K562 (cell line): ENCODE data around the gene SPIN1. TPM values are rescaled to one million over a fixed set of nuclear protein-coding genes. Genes with fewer than 3 reads are reported as not detected.

Experiments
- ATAC-seq: fragments of 200-7000 bp; cut with Tn5 transposase; 3 replicates; pipeline ENCODE4 v1.9.1; 2020; ENCODE audit warnings: moderate library complexity
- BruUV-seq: library from RNA; stranded (reverse); fragments of 400-500 nt; replicated peaks from 2 replicates; lab custom pipeline; 2021; lab: Mats Ljungman, UMichigan
- CTCF ChIA-PET: fragments of 300-600 bp; formaldehyde crosslinking; extraction: SDS; loops from one replicate; lab custom pipeline; 2021; ENCODE audit warnings: low intra/inter-chr PET ratio; lab: Yijun Ruan, JAX
- POLR2A ChIA-PET: fragments of 300-600, 350-650 bp; sonication (Branson Sonifier 250); formaldehyde crosslinking; extraction: SDS; loops from one replicate; lab custom pipeline; 2021; ENCODE audit warnings: antibody characterized with exemption, inconsistent platforms; lab: Yijun Ruan, JAX
- DNase-seq, 4 experiments: peaks; one replicate each; pipeline versions ENCODE4 v3.0.0 to v3.0.0-alpha.2; 2011 to 2018; ENCODE audit warnings: low spot score in 3 of 4, mixed read lengths in 3 of 4; ENCODE audit errors: extremely low read depth in 1 of 4
- FAIRE-seq: peaks from 2 replicates; lab custom pipeline; 2011; peaks lifted over from hg19 to GRCh38; lab: Jason Lieb, UNC
- H2AFZ ChIP-seq: 2 replicates; pipeline ENCODE4 v1.6.0; 2011; ENCODE audit warnings: low read depth, low read length, control low read depth, inconsistent platforms
- H3K27ac ChIP-seq: fragments of 200-600 bp; 3 replicates; pipeline ENCODE4 v1.8.0; 2011; ENCODE audit warnings: low read depth, mild to moderate bottlenecking, control low read depth, inconsistent platforms, low read length, moderate library complexity, mixed read lengths; ENCODE audit errors: extremely low read depth
- H3K27me3 ChIP-seq, 2 experiments: fragments of 300-600 bp in 1 of 2; 2 replicates in 1 of 2; 3 replicates in 1 of 2; pipeline versions ENCODE4 v1.6.0 to v1.8.0; 2011; ENCODE audit warnings: inconsistent platforms in 2 of 2, low read length in 2 of 2, mild to moderate bottlenecking in 1 of 2, mixed read lengths in 1 of 2, moderate library complexity in 1 of 2; ENCODE audit not compliant: control insufficient read depth in 2 of 2, insufficient read depth in 2 of 2
- H3K36me3 ChIP-seq: fragments of 300-600 bp; 3 replicates; pipeline ENCODE4 v1.8.0; 2011; ENCODE audit warnings: mild to moderate bottlenecking, low read length, inconsistent platforms; ENCODE audit not compliant: control insufficient read depth, insufficient read depth
- H3K4me1 ChIP-seq, 2 experiments: fragments of 200-600 bp in 1 of 2; replicated peaks in 1 of 2; 2 replicates in 1 of 2; 3 replicates in 1 of 2; pipeline versions ENCODE4 v1.5.1 to v1.8.0; 2011; ENCODE audit warnings: inconsistent platforms in 2 of 2, low read length in 2 of 2, mild to moderate bottlenecking in 1 of 2, mixed read lengths in 1 of 2, moderate library complexity in 1 of 2; ENCODE audit not compliant: control insufficient read depth in 2 of 2, insufficient read depth in 2 of 2
- H3K4me2 ChIP-seq: 2 replicates; pipeline ENCODE4 v1.6.1; 2011; ENCODE audit warnings: low read length, control low read depth, inconsistent platforms, mixed read lengths; ENCODE audit not compliant: insufficient read depth
- H3K4me3 ChIP-seq: fragments of 200-600 bp; sonication (generic), shearing (Covaris generic); 2 replicates; pipeline ENCODE4 v1.5.1; 2016; ENCODE audit warnings: control low read depth, inconsistent platforms
- H3K79me2 ChIP-seq: fragments of 200-600 bp; 3 replicates; pipeline ENCODE4 v1.8.0; 2011; ENCODE audit warnings: low read length, inconsistent platforms; ENCODE audit not compliant: control insufficient read depth, insufficient read depth
- H3K9ac ChIP-seq, 2 experiments: 2 replicates each; pipeline versions ENCODE4 v1.6.0 to v1.6.1; 2011; ENCODE audit warnings: low read depth in 2 of 2, low read length in 2 of 2, control low read depth in 1 of 2, inconsistent platforms in 1 of 2, mild to moderate bottlenecking in 1 of 2, mixed read lengths in 1 of 2; ENCODE audit not compliant: insufficient read depth in 1 of 2
- H3K9me1 ChIP-seq: one replicate; pipeline ENCODE4 v1.6.0; 2011; ENCODE audit warnings: inconsistent platforms, mild to moderate bottlenecking, low read length, moderate library complexity; ENCODE audit not compliant: control insufficient read depth, insufficient read depth
- H3K9me3 ChIP-seq: replicated peaks from 2 replicates; pipeline ENCODE4 v1.5.1; 2011; ENCODE audit warnings: low read depth, low read length, inconsistent platforms; ENCODE audit not compliant: control insufficient read depth, insufficient read depth
- H4K20me1 ChIP-seq: replicated peaks from 2 replicates; pipeline ENCODE4 v1.6.1; 2011; ENCODE audit warnings: low read length, inconsistent platforms, mixed read lengths; ENCODE audit not compliant: control insufficient read depth, insufficient read depth
- HLTF ChIP-seq: fragments of 450-650 bp; IDR thresholded peaks from 2 replicates; pipeline ENCODE4 v1.6.1; 2016
- HNRNPK ChIP-seq: fragments of 200-400 bp; formaldehyde crosslinking; IDR thresholded peaks from one replicate; pipeline ENCODE4 v1.6.1; 2018; ENCODE audit warnings: mild to moderate bottlenecking, low read depth, low read length; ENCODE audit not compliant: poor library complexity, severe bottlenecking
- ILF3 ChIP-seq: fragments of 450-650 bp; IDR thresholded peaks from 2 replicates; pipeline ENCODE4 v1.6.1; 2018; ENCODE audit warnings: antibody characterized with exemption, mild to moderate bottlenecking, moderate library complexity, borderline replicate concordance
- MAFG ChIP-seq: fragments of 450-650 bp; conservative IDR thresholded peaks from 2 replicates; pipeline ENCODE4 v1.6.1; 2016; ENCODE audit warnings: missing genetic modification characterization, missing compliant biosample characterization
- NCOA4 ChIP-seq: fragments of 450-650 bp; IDR thresholded peaks from 2 replicates; pipeline ENCODE4 v1.6.1; 2018; ENCODE audit warnings: mild to moderate bottlenecking; ENCODE audit not compliant: partially characterized antibody
- NFE2L1 ChIP-seq: fragments of 450-650 bp; IDR thresholded peaks from 2 replicates; pipeline ENCODE4 v1.6.1; 2016; ENCODE audit warnings: missing genetic modification characterization, low read depth, mild to moderate bottlenecking, missing compliant biosample characterization, moderate library complexity, borderline replicate concordance
- PCBP2 ChIP-seq: fragments of 200-400 bp; formaldehyde crosslinking; IDR thresholded peaks from 2 replicates; pipeline ENCODE4 v1.6.1; 2018; ENCODE audit warnings: low read length, low read depth, mild to moderate bottlenecking, moderate library complexity; ENCODE audit not compliant: poor library complexity, severe bottlenecking
- ZKSCAN3 ChIP-seq: fragments of 250-450 bp; sonication (Bioruptor Pico); IDR thresholded peaks from 2 replicates; pipeline ENCODE4 v1.4.0; 2020
- ZNF121 ChIP-seq: sonication (generic); formaldehyde crosslinking; conservative IDR thresholded peaks from 2 replicates; pipeline ENCODE4 v1.8.0; 2022; ENCODE audit warnings: missing genetic modification reagents
- ZNF316 ChIP-seq: fragments of 450-650 bp; IDR thresholded peaks from 2 replicates; pipeline ENCODE4 v1.6.1; 2016
- ZNF507 ChIP-seq: conservative IDR thresholded peaks from 2 replicates; pipeline ENCODE4 v1.6.1; 2017; ENCODE audit warnings: missing genetic modification characterization, missing compliant biosample characterization
- ZNF512 ChIP-seq: IDR thresholded peaks from 2 replicates; pipeline ENCODE4 v1.6.1; 2016; ENCODE audit warnings: missing genetic modification characterization, missing compliant biosample characterization
- ZNF551 ChIP-seq: fragments of 250-450 bp; sonication (Bioruptor Pico); IDR thresholded peaks from 2 replicates; pipeline ENCODE4 v1.5.0; 2021; ENCODE audit warnings: mild to moderate bottlenecking, moderate library complexity
- WGBS: fragments of 100-300 bp; shearing (Covaris generic); methylation state at CpG from one replicate; pipeline ENCODE4 v1.1.6; 2016; ENCODE audit warnings: low coverage, mixed read lengths; ENCODE audit not compliant: insufficient coverage; ENCODE audit errors: missing lambda C conversion rate; 5-methylcytosine and 5-hydroxymethylcytosine counted together
- in situ Hi-C: fragments of 300-500 bp; cut with MboI; formaldehyde crosslinking; loops from 4 replicates; pipeline ENCODE4 v1.15.0; 2018; ENCODE audit warnings: inconsistent platforms, mixed read lengths
- intact Hi-C: fragments of 100-400 bp; cut with micrococcal nuclease; formaldehyde crosslinking; loops from 2 replicates; pipeline ENCODE4 v1.14.2; 2022
- polyA plus RNA-seq, 8 experiments: library from polyadenylated mRNA; depleted of rRNA in 4 of 8; stranded (reverse) in 5 of 8; unstranded in 3 of 8; fragments of >200 nt; fragmentation: Nextera tagmentation in 2 of 8; fragmentation: Illumina TruSeq in 1 of 8; extraction: Ambion mirVana in 2 of 8; extraction: Trizol in 1 of 8; gene quantifications; 2 replicates each; pipeline versions ENCODE4 v1.2.1 to v1.2.3, GENCODE V29; 2011 to 2014; ENCODE audit warnings: inconsistent platforms in 1 of 8, missing spikeins in 1 of 8
- total RNA-seq, 7 experiments: library from RNA; depleted of rRNA in 6 of 7; stranded (reverse); fragments of >200 nt in 6 of 7; fragmentation: Illumina TruSeq in 2 of 7; extraction: Trizol in 2 of 7; gene quantifications; 2 replicates each; pipeline versions ENCODE4 v1.2.1 to v1.2.3, GENCODE V29; 2011 to 2021; ENCODE audit warnings: low replicate concordance in 1 of 7
- TF ChIP-seq, protein P1 (sequence below): fragments of 450-650 bp; formaldehyde crosslinking; conservative IDR thresholded peaks from 2 replicates; pipeline ENCODE4 v1.4.0; 2022; ENCODE audit warnings: mild to moderate bottlenecking, missing genetic modification characterization
- TF ChIP-seq, protein P2 (sequence below): fragments of 200-800 bp; sonication (Bioruptor generic); IDR thresholded peaks from 2 replicates; pipeline ENCODE4 v1.6.1; 2017; ENCODE audit warnings: missing genetic modification characterization, missing compliant biosample characterization

The SPIN1 gene
- total and polyA plus RNA-seq, 9 of the 15 experiments (the other 6 are each of a cell fraction or from before 2014, with no cell fraction given), result 7.4 to 25.7 (median 15.6) TPM

GRCh38 chr9:88502552-88503034 lies 114.3 kb downstream of the SPIN1 start:
- DNase-seq, result no peak
- intact Hi-C loops, result no loop called here
- ATAC-seq, result no peak
- no peak for FAIRE-seq
- no TSS peak for BruUV-seq
- ChIA-PET CTCF (no interaction called here), POLR2A (no interaction called here)
- Histone ChIP-seq H3K4me3 (no peak overlapping the region), H3K27ac (no peak overlapping the region), H3K9me1 (no peaks in the 10 kb centered on the region), H3K27me3 (peaks cover 0 to 36% of the 10 kb centered on the region in 2 experiments; a peak in 4 of 5 replicates), H3K4me2 (no peak overlapping the region), H3K9ac (no peak overlapping the region), H3K9me3 (no peaks in the 10 kb centered on the region), H2AFZ (no peak overlapping the region), H3K79me2 (no peaks in the 10 kb centered on the region), H4K20me1 (no peaks in the 10 kb centered on the region), H3K4me1 (no peaks in the 10 kb centered on the region), H3K36me3 (no peaks in the 10 kb centered on the region)
- WGBS, result 0% methylated on average over 6 of the region's 12 CpGs
- in situ Hi-C loops, result no loop called here
- no peak for TF ChIP-seq PCBP2
- TF ChIP-seq NFE2L1 (tag), result no peak
- TF ChIP-seq ZNF507 (tag), result no peak
- no peak for TF ChIP-seq ZNF316
- TF ChIP-seq NCOA4, result no peak
- no peak for TF ChIP-seq ILF3
- TF ChIP-seq, protein P1, sequence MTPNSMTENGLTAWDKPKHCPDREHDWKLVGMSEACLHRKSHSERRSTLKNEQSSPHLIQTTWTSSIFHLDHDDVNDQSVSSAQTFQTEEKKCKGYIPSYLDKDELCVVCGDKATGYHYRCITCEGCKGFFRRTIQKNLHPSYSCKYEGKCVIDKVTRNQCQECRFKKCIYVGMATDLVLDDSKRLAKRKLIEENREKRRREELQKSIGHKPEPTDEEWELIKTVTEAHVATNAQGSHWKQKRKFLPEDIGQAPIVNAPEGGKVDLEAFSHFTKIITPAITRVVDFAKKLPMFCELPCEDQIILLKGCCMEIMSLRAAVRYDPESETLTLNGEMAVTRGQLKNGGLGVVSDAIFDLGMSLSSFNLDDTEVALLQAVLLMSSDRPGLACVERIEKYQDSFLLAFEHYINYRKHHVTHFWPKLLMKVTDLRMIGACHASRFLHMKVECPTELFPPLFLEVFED (CRISPR knock-in tag), result no peak
- TF ChIP-seq ZNF551 (CRISPR knock-in tag), result no peak
- TF ChIP-seq HNRNPK, result no peak
- no peak for TF ChIP-seq ZNF512 (tag)
- TF ChIP-seq MAFG, result no peak
- TF ChIP-seq, protein P2, sequence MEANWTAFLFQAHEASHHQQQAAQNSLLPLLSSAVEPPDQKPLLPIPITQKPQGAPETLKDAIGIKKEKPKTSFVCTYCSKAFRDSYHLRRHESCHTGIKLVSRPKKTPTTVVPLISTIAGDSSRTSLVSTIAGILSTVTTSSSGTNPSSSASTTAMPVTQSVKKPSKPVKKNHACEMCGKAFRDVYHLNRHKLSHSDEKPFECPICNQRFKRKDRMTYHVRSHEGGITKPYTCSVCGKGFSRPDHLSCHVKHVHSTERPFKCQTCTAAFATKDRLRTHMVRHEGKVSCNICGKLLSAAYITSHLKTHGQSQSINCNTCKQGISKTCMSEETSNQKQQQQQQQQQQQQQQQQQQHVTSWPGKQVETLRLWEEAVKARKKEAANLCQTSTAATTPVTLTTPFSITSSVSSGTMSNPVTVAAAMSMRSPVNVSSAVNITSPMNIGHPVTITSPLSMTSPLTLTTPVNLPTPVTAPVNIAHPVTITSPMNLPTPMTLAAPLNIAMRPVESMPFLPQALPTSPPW, result no peak
- no peak for TF ChIP-seq ZKSCAN3
- no peak for TF ChIP-seq HLTF
- no peak for TF ChIP-seq ZNF121 (CRISPR knock-in tag)
